ENCODE results near the gene CYP26C1.

CYP26C1 gene

GRCh38 chr10:93074147-93074596 lies 13.6 kb downstream of the CYP26C1 start:
- DNase-seq (ENCODE audit: low read depth), result no peak
- H3K4me3 ChIP-seq (ENCODE audit: low read depth, low read length), result peak overlapping the region; percentile 48
- peak; percentile 37 for TF ChIP-seq CTCF (IDR thresholded peaks at IDR 0.05; ENCODE audit: control insufficient read depth, extremely low read depth, insufficient read depth)

GRCh38 chr10:93074597-93075368 lies 14.2 kb downstream of the CYP26C1 start:
- peak overlapping the region; percentile 48 for H3K4me3 ChIP-seq (ENCODE audit: low read depth, low read length)

GRCh38 chr10:93075369-93076221 lies 15.0 kb downstream of the CYP26C1 start:
- DNase-seq (ENCODE audit: low read depth), result no peak
- no peak overlapping the region for H3K4me3 ChIP-seq (ENCODE audit: low read depth, low read length)
- no peak for TF ChIP-seq CTCF (IDR thresholded peaks at IDR 0.05; ENCODE audit: control insufficient read depth, extremely low read depth, insufficient read depth)

More at GRCh38 chr10:93074597-93075368, 14.2 kb downstream of the CYP26C1 start:
- TF ChIP-seq CTCF (IDR thresholded peaks at IDR 0.05; ENCODE audit: control insufficient read depth, extremely low read depth, insufficient read depth), result no peak
- no peak for DNase-seq (ENCODE audit: low read depth)

- TF ChIP-seq CTCF (IDR thresholded peaks at IDR 0.05; ENCODE audit: control insufficient read depth, extremely low read depth, insufficient read depth), result no peak
- no peak for DNase-seq (ENCODE audit: low read depth)
- H3K4me3 ChIP-seq (ENCODE audit: low read depth, low read length), result no peak overlapping the region
Measured at GRCh38 chr10:93076871-93077270, 16.3 kb downstream of the CYP26C1 start.

GRCh38 chr10:93077860-93078337 lies 17.3 kb downstream of the CYP26C1 start:
- TF ChIP-seq CTCF (IDR thresholded peaks at IDR 0.05; ENCODE audit: control insufficient read depth, extremely low read depth, insufficient read depth), result no peak
- DNase-seq (ENCODE audit: low read depth), result no peak
- H3K4me3 ChIP-seq (ENCODE audit: low read depth, low read length), result no peak overlapping the region

GRCh38 chr10:93079663-93080349 lies 19.2 kb downstream of the CYP26C1 start:
- no peak for DNase-seq (ENCODE audit: low read depth)
- H3K4me3 ChIP-seq (ENCODE audit: low read depth, low read length), result no peak overlapping the region
- no peak for TF ChIP-seq CTCF (IDR thresholded peaks at IDR 0.05; ENCODE audit: control insufficient read depth, extremely low read depth, insufficient read depth)

All from LNCaP clone FGC (cell line).